DMS114 treated with DMSO at 0.1 percent for 48 hours (cell line): Measurements from ENCODE around the gene BTBD9.

Experiments
- DNase-seq: peaks from one replicate; lab custom pipeline; 2025; ENCODE audit not compliant: unreplicated experiment; lab: John Stamatoyannopoulos, UW

BTBD9 gene

GRCh38 chr6:38639498-38640215 lies at the start of gene BTBD9:
TSS of gene BTBD9 (minus strand) at chr6:38639929.
- DNase-seq: peak; percentile 81

- no peak for DNase-seq
Observed at GRCh38 chr6:38688579-38689087, 48.9 kb upstream of the BTBD9 start.

DNA sequence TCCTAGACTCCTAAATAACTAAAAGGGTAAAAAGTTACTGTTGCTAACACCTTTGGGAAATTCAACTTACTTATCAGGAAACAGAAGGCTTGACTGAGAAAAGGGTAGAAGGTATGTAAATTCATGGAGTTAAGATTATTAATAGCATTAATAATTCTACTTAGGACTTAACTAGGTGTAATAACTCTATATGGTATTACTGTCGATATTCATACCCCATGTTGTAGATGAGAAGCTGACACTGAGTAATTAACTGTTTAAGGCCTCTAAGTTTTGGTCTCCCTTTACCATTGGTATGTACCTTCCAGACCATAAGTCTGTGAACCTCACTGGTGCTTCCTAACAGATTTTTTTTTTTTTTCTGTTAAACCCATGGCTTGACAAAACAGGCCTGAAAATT lies 47.8 kb upstream of the BTBD9 start:
- DNase-seq: no peak

DNA sequence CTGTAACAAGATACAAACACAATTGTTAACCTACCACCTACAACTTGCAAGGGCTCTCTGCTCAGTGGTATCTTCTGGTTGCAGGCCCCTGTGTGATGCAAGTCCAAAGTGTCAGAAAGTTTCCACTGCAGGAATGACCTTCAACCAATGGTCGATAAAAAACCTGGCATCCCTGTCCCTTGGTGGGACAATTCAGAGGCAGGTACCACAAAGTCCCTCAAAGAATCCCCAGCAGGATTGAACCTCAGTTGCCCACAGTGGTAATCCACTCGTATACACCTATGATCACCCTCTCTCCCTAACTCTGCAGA lies 47.3 kb upstream of the BTBD9 start:
- DNase-seq: no peak

DNA sequence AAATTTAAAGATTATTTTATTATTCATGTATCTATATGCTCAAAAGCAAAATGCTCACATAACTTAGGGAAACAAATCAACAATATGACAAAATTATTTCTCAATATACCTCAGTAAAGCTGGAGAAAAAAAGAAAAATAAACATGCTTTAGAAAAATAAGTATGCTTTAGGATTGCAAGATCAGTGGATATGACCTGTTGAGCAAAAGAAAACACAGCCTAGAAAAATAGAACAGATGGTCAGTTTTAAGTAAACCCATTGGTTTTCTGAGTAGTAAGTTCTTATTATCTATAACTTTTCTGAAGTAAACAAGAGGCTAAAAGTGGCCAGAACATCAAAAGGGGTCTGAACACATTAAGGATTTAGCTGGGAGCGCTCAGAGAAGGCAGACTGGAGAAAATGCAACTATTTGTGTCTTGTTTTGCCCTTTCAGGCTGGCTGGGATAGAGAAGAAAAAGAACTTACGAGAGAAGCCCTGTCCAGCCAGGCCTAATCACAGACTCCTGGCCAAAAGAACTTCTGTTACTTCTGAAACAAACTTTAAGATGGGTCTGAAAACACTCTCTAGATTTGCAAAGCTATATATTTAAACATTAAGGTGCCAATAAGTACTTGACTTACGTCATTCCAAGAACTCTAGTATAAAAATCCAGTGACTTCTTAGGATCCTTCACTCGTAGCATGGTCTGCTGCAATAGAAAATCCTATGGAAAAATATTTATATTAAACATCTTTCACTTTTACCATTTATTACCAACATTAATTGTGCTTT lies 46.7 kb upstream of the BTBD9 start:
- DNase-seq: no peak

GRCh38 chr6:38684904-38685303 lies 45.2 kb upstream of the BTBD9 start:
- DNase-seq: no peak

DNA sequence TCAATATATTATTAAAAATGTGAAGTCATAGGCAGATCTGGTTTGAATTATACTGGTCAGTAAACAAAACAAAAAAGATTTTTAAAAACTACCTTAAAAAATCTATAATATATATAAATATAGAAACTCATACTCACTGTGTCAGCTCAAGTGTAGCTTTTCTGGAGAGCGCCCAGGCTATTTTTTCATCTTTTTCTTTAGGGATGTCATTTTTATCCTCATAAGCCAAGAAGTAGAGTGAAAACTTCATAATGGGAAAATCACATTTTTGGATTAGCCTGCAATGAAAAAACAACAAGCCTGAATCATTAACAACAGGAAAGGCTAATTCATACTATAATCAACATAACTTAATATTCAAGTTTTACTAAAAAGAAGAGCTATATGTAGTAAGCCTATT lies 44.5 kb upstream of the BTBD9 start:
- DNase-seq: no peak

DNA sequence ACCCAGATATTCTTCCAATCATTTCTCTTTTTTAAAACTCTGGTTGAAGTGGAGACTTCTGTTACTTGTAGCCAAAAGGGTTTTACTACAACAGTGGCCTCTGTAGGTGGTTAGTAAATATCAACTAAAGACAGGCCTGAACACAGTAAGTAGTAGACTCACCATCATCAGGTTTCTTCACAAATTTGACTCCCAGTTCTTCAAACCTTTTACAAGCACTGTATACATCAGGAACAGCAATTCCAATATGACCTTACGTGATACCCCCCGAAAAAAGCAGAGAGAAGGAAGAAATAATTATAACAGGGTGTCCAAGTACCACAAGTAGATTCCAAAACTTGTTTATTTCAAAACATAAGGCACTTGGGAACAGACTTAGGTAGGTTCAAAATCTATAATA lies 42.1 kb upstream of the BTBD9 start:
- no peak for DNase-seq

GRCh38 chr6:38679668-38680067 lies 39.9 kb upstream of the BTBD9 start:
- DNase-seq: no peak

- no peak for DNase-seq
Observed at GRCh38 chr6:38678178-38678760, 38.5 kb upstream of the BTBD9 start.

DNA sequence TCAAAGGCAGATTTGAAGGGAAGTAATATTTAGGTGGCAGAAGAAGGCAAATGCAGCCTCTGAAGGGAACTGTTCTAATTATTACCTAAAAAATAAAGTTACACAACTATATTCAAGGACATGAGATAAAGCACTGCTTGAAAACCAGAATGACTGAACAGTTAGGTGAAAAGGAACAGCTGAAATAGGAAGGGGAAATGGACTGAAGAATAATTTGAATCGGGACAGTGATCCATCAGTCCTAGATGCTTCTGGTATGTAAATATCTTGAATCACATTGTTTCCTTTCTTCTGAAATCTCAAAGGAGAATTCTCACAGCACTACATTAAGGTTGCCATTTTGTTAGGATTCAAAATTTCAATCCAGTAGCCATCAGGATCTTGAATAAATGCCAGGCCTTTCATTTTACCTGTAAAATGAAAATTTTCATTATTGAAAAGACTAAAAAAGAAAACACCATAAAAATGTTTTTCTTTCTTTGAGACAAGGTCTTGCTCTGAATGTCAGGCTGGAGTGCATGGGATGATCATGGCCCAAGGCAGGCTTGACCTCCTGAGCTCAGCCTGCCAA lies 37.3 kb upstream of the BTBD9 start:
- no peak for DNase-seq

DNA sequence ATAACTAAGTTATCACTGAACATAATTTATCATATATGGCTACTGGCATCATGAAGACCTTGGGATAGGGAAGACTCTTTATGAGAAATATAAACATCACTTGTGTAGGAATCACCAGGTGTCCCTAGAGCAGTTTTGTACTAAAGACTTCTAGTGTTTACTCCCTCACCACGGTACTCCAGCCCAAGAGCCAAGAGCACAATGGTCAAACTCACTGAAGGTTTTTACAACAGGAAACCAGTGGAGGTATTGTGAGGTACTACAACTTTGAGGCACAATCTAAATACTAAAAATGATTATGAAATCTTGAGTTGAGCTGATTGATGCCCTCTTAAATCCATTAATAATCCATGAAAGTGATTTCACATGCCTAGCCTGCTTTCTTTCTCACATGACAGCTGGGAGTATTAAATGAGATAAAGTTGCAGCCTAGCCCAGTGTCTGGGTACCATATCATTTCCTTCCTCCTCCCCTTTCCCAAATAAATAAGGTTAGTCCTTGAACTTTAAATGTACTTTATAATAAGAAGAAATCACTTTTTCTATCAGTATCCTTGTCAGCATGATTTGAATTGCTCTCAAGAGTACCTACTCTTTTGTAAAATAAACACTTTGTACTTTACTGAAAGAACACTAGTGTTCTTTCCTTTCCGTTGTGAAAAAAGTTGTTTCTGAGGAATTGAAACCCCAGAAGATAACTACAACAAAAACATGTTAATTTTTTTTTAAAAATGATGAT lies 36.7 kb upstream of the BTBD9 start:
- no peak for DNase-seq

DNA sequence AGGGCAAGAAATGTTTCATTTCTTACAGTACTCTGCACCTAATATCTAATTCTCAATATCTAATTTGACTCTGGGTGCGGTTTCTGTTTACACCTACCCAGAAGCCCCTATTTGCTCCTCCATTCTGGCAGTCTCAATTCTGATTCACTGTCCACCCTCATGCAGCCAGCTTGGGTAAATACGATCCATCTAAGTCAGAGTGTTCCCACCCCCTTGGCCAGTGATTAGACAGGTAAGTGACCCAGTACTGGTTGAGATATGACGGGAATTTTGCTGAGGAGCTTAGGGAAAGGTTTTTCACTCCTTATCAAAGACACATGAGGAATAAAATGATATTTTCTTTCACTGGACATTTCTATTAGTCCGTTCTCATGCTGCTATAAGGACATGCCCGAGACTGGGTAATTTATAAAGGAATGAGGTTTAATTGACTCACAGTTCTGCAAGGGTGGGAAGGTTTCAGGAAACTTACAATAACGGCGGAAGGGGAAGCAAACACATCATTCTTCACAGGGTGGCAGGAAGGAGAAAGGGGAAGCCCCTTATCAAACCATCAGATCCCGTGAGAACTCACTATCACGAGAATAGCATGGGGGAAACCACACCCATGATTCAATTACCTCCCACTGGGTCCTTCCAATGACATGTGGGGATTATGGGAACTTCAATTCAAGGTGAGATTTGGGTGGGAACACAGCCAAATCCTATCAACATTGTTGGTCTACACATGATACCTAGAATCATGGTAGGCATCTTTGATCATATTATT lies 33.9 kb upstream of the BTBD9 start:
- no peak for DNase-seq

DNA sequence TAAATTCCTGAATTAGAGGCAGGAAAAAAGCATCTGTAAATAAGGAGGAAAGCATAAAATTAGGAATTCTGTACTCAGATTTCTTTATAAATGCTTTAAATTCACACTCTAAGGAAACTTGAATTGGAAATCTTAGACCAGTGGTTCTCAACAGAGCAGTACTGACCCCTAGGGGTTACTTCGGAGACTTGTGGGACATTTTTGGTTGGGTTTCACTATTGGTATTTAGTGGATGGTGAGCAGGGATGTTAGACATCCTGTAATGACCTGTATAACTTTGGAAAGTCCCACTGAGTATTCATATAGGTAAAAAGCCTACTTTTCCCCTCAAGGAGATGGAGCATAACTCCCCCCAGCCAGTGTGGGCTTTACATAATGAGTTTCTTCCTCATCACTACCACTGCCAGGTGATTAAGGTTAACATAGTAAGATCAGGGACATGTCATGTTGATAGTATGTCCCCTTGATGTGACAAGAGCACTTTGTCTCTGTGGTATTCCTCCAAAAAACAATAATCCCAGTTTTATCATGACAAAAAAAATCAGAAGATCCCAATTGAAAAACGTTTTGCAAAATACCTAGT lies 32.2 kb upstream of the BTBD9 start:
- peak; percentile 72 for DNase-seq

GRCh38 chr6:38658418-38659167 lies 18.9 kb upstream of the BTBD9 start:
- no peak for DNase-seq

DNA sequence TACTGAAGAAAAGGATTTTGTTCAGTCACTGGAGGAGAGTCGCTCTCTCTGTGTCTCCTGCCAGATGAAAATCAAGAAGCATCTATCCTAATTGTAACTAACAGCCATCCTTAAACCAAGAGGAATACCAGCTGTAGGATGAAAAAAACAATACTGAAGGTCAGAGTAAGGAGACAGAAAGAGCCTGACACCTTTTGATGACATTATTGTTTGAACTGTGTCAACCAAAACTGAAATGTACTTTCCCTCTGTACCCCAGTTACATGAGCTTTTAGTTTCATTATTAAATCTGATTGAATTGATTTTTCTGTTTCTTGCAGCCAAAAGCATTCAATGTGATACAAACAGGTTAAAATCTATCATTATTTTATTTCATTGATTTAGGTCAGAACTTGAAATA lies 17.2 kb upstream of the BTBD9 start:
- DNase-seq: no peak

DNA sequence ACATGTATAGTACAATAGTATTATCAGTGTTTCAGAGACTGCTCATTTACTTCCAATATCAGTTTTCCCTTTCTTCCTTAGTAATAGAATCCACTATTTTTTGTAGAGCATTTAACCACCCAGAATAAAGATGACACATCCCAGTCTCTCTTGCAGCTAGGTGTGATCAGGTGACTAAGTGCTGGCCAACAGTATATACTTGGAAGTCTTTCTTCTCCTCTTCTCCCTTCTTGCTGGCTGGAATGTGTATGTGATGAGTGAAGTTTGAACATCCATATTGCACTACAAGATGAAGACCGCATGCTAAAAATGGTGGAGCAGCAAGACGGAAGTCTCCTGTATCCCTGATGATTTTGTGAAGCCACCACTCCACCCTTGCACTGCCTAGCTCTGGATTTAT lies 14.5 kb upstream of the BTBD9 start:
- DNase-seq: no peak

DNA sequence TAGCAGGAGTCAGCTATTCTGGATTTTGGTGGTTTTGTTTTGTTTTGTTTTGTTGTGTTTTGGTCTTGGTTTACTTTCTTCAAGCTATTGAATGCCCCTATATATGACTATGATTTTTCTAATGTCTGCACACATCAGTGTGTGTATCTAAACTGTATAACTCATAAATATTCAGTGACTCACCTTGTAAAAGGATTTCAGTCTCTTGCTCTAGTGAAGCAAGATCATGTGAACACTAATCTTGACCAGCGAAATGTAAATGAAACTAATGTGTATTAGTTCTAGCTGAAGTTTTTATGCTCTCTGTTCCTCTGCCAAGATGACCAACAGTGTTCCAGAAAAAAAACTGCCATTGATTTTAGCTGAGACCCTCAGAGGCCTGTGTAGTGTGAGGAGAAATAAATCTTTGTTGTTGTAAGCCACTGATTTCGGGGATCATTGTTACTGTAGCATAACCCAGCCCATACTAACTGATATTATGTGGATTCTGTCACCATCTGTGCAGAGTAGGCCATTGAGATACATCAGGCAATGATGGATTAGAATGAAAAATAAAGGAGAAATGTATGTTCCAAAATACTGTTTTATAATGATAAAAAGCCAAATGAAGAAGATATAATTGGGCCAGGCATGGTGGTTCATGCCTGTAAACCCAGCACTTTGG lies 11.5 kb upstream of the BTBD9 start:
- no peak for DNase-seq

DNA sequence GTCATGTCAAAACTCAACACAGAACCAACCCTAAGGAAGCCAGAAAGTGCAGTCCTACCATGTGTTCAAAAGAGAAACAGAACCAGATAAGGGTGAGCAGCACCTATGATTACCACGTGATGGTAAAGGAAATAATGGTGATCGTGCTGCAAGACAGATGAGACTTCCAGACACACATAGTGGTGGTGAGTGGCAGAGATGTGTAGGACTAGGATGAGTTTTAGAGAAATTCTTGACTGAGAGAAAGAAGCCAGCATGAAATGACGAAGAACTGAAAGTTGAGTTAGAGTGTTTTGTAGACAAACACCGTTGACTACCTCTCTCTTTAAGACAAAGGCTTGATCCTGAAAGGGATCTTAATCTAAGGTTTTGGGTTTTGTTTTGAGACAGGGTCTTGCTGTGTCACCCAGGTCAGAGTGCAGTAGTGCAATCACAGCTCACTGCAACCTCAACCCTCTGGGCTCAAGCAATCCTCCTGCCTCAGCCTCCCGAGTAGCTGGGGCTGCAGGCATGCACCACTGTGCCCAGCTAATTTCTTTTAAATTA lies 10.6 kb upstream of the BTBD9 start:
- no peak for DNase-seq
